Natural killer cell (primary cell): Measurements from ENCODE around the gene ARID5A. TPM values are rescaled to one million over a fixed set of nuclear protein-coding genes. Genes with fewer than 3 reads are reported as not detected.

Experiments
- ATAC-seq, 3 donors: fragments of 150-1000 bp in 2 of 3; fragments of 200-7000 bp in 1 of 3; cut with Tn5 transposase; 1 replicate in 1 of 3; 2 replicates in 2 of 3; pipeline ENCODE4 v1.10.0; 2021; ENCODE audit warnings: mild to moderate bottlenecking in 2 of 3, moderate library complexity in 2 of 3
- DNase-seq, 2 donors: peaks; one replicate each; pipeline versions ENCODE4 v3.0.0 to v3.0.0-alpha.2; 2013 to 2021; ENCODE audit warnings: mixed read lengths in 1 of 2
- H3K27ac ChIP-seq: one replicate; pipeline ENCODE4 v1.5.1; 2013; ENCODE audit warnings: mild to moderate bottlenecking, low read length
- H3K27me3 ChIP-seq: one replicate; pipeline ENCODE4 v1.6.1; 2013; ENCODE audit warnings: low read length; ENCODE audit not compliant: control insufficient read depth, insufficient read depth
- H3K36me3 ChIP-seq: one replicate; pipeline ENCODE4 v1.6.1; 2013; ENCODE audit warnings: low read length; ENCODE audit not compliant: control insufficient read depth, insufficient read depth
- H3K4me1 ChIP-seq: one replicate; pipeline ENCODE4 v1.6.1; 2013; ENCODE audit warnings: low read length; ENCODE audit not compliant: control insufficient read depth, insufficient read depth
- H3K4me3 ChIP-seq: one replicate; pipeline ENCODE4 v1.5.1; 2013; ENCODE audit warnings: low read length
- H3K9me3 ChIP-seq: one replicate; pipeline ENCODE4 v1.6.1; 2013; ENCODE audit warnings: low read length; ENCODE audit not compliant: control insufficient read depth, insufficient read depth
- H3K27ac Mint-ChIP-seq, 2 donors: one replicate each; pipeline ENCODE4 v1.8.0; 2022; ENCODE audit warnings: mild to moderate bottlenecking in 2 of 2, mixed read lengths in 2 of 2, moderate library complexity in 1 of 2
- H3K27me3 Mint-ChIP-seq, 2 donors: one replicate each; pipeline ENCODE4 v1.8.0; 2022; ENCODE audit warnings: low read depth in 2 of 2, mixed read lengths in 2 of 2
- H3K36me3 Mint-ChIP-seq: one replicate; pipeline ENCODE4 v1.8.0; 2022; ENCODE audit warnings: mixed read lengths
- H3K4me1 Mint-ChIP-seq, 2 donors: one replicate each; pipeline ENCODE4 v1.8.0; 2022; ENCODE audit warnings: mixed read lengths in 2 of 2
- H3K4me3 Mint-ChIP-seq: one replicate; pipeline ENCODE4 v1.8.0; 2022; ENCODE audit warnings: mild to moderate bottlenecking, moderate library complexity, mixed read lengths
- H3K9me3 Mint-ChIP-seq, 2 donors: one replicate each; pipeline ENCODE4 v1.8.0; 2022; ENCODE audit warnings: mixed read lengths in 2 of 2
- WGBS: methylation state at CpG from one replicate; pipeline ENCODE4 v1.1.7; 2013; ENCODE audit warnings: missing lambda C conversion rate; ENCODE audit not compliant: insufficient coverage; 5-methylcytosine and 5-hydroxymethylcytosine counted together
- intact Hi-C: fragments of 100-400 bp; cut with micrococcal nuclease; formaldehyde crosslinking; loops from one replicate; pipeline ENCODE4 v1.14.2; 2022
- total RNA-seq, 4 donors: library from RNA; stranded (reverse); fragments of 120-200 nt in 1 of 4; gene quantifications; one replicate each; pipeline versions ENCODE4 v1.2.3 to v1.2.4, GENCODE V29; 2013 to 2022
- TF ChIP-seq, protein P1 (sequence below): fragments of 200-600 bp; IDR thresholded peaks from one replicate; pipeline ENCODE4 v1.8.0; 2022; ENCODE audit warnings: antibody characterized with exemption

The ARID5A gene
- total RNA-seq, 3 donors from 2014 or later (not counting 1 experiment from before 2014, with no cell fraction given) = 90.9 to 117 (median 114) TPM

DNA sequence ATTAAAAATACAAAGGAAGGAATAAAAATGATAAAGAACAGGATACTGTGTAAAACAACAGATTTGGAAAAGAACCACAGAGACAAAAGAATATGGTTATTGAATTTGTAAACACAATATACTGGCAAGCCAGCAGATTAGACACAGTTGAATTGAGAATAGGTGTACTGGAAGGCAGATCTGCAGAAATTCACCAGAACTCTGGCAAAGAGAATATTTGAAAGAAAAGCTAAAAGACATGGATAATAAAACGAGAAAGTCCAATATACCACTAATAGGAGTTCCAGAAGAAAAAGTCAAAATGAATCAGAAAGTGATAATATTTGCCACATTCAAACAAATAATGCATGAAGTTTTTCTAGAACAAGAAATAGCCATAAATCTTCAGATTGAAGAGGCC, 19.5 kb upstream of the ARID5A start:
- no peaks in the 10 kb centered on the region for H3K36me3 Mint-ChIP-seq
- H3K27me3 Mint-ChIP-seq = peaks cover 0 to 4% of the 10 kb centered on the region in 2 donors
- Histone ChIP-seq H3K27ac (no peak overlapping the region), H3K4me1 (no peaks in the 10 kb centered on the region), H3K4me3 (no peak overlapping the region), H3K36me3 (no peaks in the 10 kb centered on the region), H3K9me3 (no peaks in the 10 kb centered on the region), H3K27me3 (no peaks in the 10 kb centered on the region)
- no peak for DNase-seq
- no CpG with 5 or more reads among the region's 1 CpG for whole genome bisulfite sequencing
- H3K4me3 Mint-ChIP-seq = no peak overlapping the region
- no peaks in the 10 kb centered on the region for H3K4me1 Mint-ChIP-seq
- H3K9me3 Mint-ChIP-seq = peaks cover 0 to 5% of the 10 kb centered on the region in 2 donors
- ATAC-seq = no peak
- H3K27ac Mint-ChIP-seq = no peak overlapping the region
- intact Hi-C loops = no loop called here
- TF ChIP-seq, protein P1, sequence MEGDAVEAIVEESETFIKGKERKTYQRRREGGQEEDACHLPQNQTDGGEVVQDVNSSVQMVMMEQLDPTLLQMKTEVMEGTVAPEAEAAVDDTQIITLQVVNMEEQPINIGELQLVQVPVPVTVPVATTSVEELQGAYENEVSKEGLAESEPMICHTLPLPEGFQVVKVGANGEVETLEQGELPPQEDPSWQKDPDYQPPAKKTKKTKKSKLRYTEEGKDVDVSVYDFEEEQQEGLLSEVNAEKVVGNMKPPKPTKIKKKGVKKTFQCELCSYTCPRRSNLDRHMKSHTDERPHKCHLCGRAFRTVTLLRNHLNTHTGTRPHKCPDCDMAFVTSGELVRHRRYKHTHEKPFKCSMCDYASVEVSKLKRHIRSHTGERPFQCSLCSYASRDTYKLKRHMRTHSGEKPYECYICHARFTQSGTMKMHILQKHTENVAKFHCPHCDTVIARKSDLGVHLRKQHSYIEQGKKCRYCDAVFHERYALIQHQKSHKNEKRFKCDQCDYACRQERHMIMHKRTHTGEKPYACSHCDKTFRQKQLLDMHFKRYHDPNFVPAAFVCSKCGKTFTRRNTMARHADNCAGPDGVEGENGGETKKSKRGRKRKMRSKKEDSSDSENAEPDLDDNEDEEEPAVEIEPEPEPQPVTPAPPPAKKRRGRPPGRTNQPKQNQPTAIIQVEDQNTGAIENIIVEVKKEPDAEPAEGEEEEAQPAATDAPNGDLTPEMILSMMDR = no peak

DNA sequence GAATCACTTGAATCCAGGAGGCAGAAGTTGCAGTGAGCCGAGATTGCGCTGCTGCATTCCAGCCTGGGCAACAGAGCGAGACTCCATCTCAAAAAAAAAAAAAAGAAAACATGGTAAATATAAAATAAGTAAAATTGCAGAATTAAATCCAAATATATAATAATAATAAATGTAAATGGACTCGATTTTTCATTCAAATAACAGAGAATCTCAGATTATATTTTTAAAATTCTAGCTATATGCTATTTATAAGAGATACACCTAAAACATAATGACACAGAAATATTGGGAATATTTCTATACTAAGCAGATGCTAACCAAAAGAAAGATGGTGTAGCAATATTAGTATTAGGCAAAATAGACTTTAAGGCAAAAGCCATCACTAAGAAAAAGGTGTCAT, 16.3 kb upstream of the ARID5A start:
- no peaks in the 10 kb centered on the region for H3K36me3 ChIP-seq
- TF ChIP-seq, protein P1 = no peak
- H3K9me3 ChIP-seq = no peaks in the 10 kb centered on the region
- Mint-ChIP-seq H3K36me3 (no peaks in the 10 kb centered on the region), H3K27ac (no peak overlapping the region), H3K4me3 (no peak overlapping the region), H3K9me3 (peaks cover 0 to 5% of the 10 kb centered on the region in 2 donors), H3K4me1 (peaks cover 9 to 10% of the 10 kb centered on the region in 2 donors), H3K27me3 (peaks cover 0 to 7% of the 10 kb centered on the region in 2 donors)
- H3K27ac ChIP-seq = no peak overlapping the region
- ATAC-seq (no peak), DNase-seq (no peak)
- WGBS = 100% methylated on average over 2 of the region's 4 CpGs
- intact Hi-C loops = no loop called here
- no peak overlapping the region for H3K4me3 ChIP-seq
- H3K4me1 ChIP-seq = peaks cover 12% of the 10 kb centered on the region
- no peaks in the 10 kb centered on the region for H3K27me3 ChIP-seq

DNA sequence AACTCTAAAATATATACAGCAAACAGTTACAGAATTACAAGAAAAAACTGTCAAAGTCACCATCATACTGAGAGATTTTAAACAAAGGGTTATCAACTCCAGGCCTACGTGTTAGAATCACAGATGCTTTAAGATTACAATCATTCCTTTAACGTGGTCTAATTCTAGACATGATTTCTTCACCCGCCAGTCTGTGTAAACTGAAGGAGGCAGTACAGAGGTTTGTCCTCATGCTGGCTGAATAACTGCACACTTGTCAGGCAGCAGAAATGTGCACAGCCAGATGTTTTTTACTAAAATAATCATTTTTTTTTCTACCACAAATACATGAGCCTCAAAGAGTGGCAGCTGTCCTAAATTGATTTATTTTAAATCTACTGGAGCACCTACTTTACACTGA, 15.9 kb upstream of the ARID5A start:
- peaks cover 0 to 5% of the 10 kb centered on the region in 2 donors for H3K9me3 Mint-ChIP-seq
- Histone ChIP-seq H3K4me3 (no peak overlapping the region), H3K27me3 (no peaks in the 10 kb centered on the region), H3K36me3 (no peaks in the 10 kb centered on the region), H3K27ac (no peak overlapping the region), H3K9me3 (no peaks in the 10 kb centered on the region), H3K4me1 (peaks cover 12% of the 10 kb centered on the region)
- peaks cover 0 to 6% of the 10 kb centered on the region in 2 donors for H3K27me3 Mint-ChIP-seq
- 73% methylated on average over 3 of the region's 3 CpGs for WGBS
- TF ChIP-seq, protein P1 = no peak
- H3K27ac Mint-ChIP-seq = no peak overlapping the region
- DNase-seq = no peak
- no peaks in the 10 kb centered on the region for H3K36me3 Mint-ChIP-seq
- ATAC-seq = no peak
- H3K4me1 Mint-ChIP-seq = peaks cover 9 to 10% of the 10 kb centered on the region in 2 donors
- H3K4me3 Mint-ChIP-seq = no peak overlapping the region
- intact Hi-C loops = no loop called here

DNA sequence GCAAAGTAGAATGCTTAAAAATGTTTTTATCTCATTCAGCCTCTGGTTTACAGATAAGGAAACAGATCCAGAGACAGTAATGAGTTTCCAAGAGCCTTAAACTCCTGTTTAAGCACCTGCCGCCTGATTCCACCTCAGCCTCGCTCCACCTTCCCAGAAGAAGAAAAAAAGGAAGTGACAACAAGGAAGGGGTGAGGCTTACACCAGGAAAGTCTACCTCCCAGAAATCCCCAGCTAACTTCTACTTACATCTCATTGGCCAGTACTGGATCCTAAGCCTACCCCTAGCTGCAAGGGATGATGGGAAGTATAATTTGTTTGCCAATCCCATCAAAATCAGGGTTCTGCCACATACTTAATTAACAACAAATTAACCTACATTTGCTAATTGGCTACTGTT, 15.3 kb upstream of the ARID5A start:
- Histone ChIP-seq H3K27me3 (no peaks in the 10 kb centered on the region), H3K36me3 (no peaks in the 10 kb centered on the region), H3K4me1 (peaks cover 13% of the 10 kb centered on the region), H3K9me3 (no peaks in the 10 kb centered on the region), H3K4me3 (no peak overlapping the region), H3K27ac (no peak overlapping the region)
- intact Hi-C loops = no loop called here
- TF ChIP-seq, protein P1 = no peak
- ATAC-seq = no peak
- DNase-seq = no peak
- no peaks in the 10 kb centered on the region for H3K36me3 Mint-ChIP-seq
- WGBS = 83% methylated on average over 2 of the region's 2 CpGs
- peaks cover 9 to 10% of the 10 kb centered on the region in 2 donors for H3K4me1 Mint-ChIP-seq
- no peak overlapping the region for H3K27ac Mint-ChIP-seq
- H3K27me3 Mint-ChIP-seq = peaks cover 0 to 4% of the 10 kb centered on the region in 2 donors
- no peak overlapping the region for H3K4me3 Mint-ChIP-seq
- H3K9me3 Mint-ChIP-seq = peaks cover 0 to 5% of the 10 kb centered on the region in 2 donors
